Testis (tissue), 2 donors: ENCODE results near the gene LRIT3.

ENCODE experiments used
- POLR2A ChIP-seq: fragments of 450-650 bp; IDR thresholded peaks from one replicate; pipeline ENCODE4 v1.6.1; 2017; ENCODE audit warnings: antibody characterized with exemption, mild to moderate bottlenecking, moderate library complexity
- TF ChIP-seq, protein P1 (sequence below), 3 experiments: fragments of 450-650 bp in 2 of 3; fragments of 200-600 bp in 1 of 3; sonication (generic) in 1 of 3; IDR thresholded peaks; one replicate each; pipeline ENCODE4 v1.5.1; 2016 to 2019; ENCODE audit warnings: antibody characterized with exemption in 3 of 3, mild to moderate bottlenecking in 2 of 3, moderate library complexity in 1 of 3

- TF ChIP-seq, protein P1, sequence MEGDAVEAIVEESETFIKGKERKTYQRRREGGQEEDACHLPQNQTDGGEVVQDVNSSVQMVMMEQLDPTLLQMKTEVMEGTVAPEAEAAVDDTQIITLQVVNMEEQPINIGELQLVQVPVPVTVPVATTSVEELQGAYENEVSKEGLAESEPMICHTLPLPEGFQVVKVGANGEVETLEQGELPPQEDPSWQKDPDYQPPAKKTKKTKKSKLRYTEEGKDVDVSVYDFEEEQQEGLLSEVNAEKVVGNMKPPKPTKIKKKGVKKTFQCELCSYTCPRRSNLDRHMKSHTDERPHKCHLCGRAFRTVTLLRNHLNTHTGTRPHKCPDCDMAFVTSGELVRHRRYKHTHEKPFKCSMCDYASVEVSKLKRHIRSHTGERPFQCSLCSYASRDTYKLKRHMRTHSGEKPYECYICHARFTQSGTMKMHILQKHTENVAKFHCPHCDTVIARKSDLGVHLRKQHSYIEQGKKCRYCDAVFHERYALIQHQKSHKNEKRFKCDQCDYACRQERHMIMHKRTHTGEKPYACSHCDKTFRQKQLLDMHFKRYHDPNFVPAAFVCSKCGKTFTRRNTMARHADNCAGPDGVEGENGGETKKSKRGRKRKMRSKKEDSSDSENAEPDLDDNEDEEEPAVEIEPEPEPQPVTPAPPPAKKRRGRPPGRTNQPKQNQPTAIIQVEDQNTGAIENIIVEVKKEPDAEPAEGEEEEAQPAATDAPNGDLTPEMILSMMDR (IDR thresholded peaks at IDR 0.05): no peak
- TF ChIP-seq POLR2A: no peak
Measured at GRCh38 chr4:109872950-109873656, 25.2 kb downstream of the LRIT3 start.
